B cell (primary cell): ENCODE data around the gene ZNF598.

ENCODE experiments used
- EZH2 ChIP-seq: IDR thresholded peaks from 2 replicates; pipeline ENCODE4 v1.6.1; 2012; ENCODE audit warnings: borderline replicate concordance, low read depth, mild to moderate bottlenecking, moderate library complexity, low read length; ENCODE audit not compliant: insufficient read depth, poor library complexity, severe bottlenecking
- TF ChIP-seq, protein P1 (sequence below): fragments of 200-600 bp; IDR thresholded peaks from one replicate; pipeline ENCODE4 v1.8.0; 2022; ENCODE audit warnings: antibody characterized with exemption, mild to moderate bottlenecking

DNA sequence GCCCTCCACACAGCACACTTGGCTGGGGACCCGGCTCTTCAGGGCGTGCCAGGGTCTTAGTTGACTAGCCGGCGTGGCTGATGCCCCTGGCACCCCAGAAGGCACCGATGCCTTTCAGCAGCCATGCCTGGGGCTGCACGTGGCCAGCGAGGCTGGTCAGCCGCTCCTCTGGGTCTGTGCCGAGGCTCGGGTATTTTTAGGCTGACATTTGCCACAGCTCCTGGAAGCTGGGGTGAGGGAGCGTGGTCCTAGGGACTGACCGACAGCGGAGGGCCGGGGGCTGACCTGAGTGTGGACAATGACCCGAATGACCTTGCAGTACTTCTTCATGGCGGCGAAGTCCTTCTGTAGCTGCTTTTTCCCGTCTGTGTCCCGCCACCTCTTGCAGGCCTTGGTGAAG is 59.1 kb downstream of the ZNF598 start:
- TF ChIP-seq, protein P1, sequence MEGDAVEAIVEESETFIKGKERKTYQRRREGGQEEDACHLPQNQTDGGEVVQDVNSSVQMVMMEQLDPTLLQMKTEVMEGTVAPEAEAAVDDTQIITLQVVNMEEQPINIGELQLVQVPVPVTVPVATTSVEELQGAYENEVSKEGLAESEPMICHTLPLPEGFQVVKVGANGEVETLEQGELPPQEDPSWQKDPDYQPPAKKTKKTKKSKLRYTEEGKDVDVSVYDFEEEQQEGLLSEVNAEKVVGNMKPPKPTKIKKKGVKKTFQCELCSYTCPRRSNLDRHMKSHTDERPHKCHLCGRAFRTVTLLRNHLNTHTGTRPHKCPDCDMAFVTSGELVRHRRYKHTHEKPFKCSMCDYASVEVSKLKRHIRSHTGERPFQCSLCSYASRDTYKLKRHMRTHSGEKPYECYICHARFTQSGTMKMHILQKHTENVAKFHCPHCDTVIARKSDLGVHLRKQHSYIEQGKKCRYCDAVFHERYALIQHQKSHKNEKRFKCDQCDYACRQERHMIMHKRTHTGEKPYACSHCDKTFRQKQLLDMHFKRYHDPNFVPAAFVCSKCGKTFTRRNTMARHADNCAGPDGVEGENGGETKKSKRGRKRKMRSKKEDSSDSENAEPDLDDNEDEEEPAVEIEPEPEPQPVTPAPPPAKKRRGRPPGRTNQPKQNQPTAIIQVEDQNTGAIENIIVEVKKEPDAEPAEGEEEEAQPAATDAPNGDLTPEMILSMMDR = no peak
- TF ChIP-seq EZH2 = no peak
